ENCODE data around the gene DNAAF6.
"Not testable (repeated sequence)": the region's sequence is repeated elsewhere in the genome, so short reads cannot be mapped to it uniquely, and the experiment has no call there.

The DNAAF6 gene

DNA sequence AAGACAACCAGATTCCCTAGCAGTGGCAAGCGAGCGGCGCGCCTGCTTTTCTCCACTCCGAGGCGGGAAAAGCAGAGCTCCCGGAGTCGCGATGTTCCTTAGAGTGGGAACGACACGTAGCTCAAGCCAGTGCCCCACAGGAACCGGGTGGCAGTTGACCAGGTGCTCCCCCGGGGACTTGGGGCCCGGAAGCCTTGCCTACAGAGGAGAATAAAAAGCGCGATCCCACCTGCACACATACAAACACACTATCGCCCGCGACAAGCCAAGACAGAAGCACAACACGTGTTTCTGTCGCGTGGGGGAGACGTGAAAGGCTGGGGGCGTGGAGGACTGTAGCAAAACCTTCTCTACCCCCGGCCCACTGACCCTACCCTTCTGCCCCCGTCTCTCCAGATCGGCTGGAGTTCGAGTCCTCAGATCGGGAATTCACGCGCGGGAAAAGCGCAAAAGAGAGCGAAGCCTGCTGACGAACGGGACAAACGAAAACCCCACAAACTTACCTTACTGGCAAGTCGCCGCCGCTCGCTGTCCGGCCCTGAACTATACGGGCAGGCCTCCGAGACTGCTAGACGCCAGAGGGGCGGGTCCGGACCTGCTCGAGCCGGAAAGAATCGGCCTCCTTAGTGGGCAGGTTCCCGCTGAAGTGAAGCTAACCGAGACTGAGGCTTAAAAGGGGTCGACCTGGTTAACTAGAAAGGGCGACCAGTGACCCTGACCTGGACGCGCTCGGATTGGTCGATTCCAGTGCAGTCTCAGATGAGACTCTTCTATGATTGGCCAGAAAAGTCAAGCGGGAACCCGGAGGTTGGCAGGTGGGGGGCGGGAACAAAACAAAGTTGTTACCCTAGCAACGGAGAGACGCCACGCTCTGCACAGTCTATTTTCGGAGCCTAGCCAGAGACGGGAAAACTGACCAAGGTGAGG lies at the start of gene DNAAF6, which contains the start of gene NUP62CL:
Gene DNAAF6, plus strand, starts transcription at position 842 of the 927 bp plus-strand sequence. CDS start 6,265 bp downstream, outside the sequence.
Gene NUP62CL, minus strand, starts transcription at position 664 of the 927 bp plus-strand sequence. CDS start 31,287 bp downstream, outside the sequence.
- DNase-seq = peak; percentile 78

- DNase-seq = not testable (repeated sequence)
Observed at GRCh38 chrX:107157618-107158017, 48.8 kb upstream of the DNAAF6 start.

GRCh38 chrX:107167163-107167921 lies 39.1 kb upstream of the DNAAF6 start:
- DNase-seq = no peak

DNA sequence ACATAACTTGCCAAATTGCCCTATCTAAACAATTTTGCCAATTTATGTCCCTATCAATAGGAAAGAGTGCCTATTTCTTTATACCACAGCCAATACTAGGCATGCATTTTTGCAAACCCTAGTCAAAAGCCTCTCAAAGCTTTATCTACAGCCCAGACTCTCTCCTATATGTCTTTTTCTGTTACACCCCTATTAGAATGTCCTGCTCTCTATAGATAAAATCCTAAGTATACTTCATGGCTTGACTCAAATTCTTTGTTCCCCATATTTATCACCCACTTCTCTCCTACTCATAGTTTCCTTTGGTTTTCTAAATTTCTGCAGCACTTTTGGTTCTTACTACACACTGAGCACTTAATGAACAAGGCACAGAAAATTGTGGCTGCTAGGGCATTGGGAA lies 38.2 kb upstream of the DNAAF6 start:
- no peak for DNase-seq

GRCh38 chrX:107168712-107169111 lies 37.7 kb upstream of the DNAAF6 start:
- no peak for DNase-seq

DNA sequence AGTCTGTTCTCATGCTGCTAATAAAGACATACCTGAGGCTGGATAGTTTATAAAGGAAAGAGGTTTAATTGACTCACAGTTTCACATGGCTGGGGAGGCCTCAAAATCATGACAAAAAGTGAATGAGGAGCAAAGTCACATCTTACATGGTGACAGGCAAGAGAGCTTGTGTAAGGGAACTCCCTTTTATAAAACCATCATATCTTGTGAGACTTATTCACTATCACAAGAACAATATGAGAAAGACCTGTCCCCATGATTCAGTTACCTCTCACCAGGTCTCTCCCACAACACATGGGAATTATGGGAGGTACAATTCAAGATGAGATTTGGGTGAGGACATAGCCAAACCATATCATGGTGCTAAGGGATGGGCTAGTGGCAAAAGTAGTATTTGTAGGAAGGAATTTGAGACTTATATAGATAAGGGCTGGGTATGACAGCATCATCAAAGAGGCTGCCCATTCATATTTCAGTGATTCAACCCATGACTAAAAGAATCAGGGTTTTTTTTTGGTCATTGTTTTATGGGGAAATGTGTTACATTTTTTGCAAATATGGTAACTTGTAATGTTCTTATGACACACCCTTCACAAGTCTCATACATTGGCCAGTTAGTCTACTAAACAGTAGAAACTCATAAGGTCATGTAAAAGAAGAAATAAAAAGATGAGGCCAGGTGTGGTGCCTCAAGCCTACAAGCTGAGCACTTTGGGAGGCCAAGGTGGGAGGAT lies 34.9 kb upstream of the DNAAF6 start:
- no peak for DNase-seq

- no peak for DNase-seq
Observed at GRCh38 chrX:107197319-107197718, 9.1 kb upstream of the DNAAF6 start.

DNA sequence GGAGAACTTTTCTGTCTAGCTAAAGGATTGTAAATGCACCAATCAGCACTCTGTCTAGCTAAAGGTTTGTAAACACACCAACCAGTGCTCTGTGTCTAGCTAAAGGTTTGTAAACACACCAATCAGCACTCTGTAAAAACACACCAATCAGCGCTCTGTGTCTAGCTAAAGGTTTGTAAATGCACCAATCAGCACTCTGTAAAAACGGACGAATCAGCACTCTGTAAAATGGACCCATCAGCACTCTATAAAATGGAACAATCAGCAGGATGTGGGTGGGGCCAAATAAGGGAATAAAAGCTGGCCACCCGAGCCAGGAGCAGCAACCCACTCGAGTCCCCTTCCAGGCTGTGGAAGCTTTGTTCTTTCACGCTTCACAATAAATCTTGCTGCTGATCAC lies 8.3 kb upstream of the DNAAF6 start:
- not testable (repeated sequence) for DNase-seq

DNA sequence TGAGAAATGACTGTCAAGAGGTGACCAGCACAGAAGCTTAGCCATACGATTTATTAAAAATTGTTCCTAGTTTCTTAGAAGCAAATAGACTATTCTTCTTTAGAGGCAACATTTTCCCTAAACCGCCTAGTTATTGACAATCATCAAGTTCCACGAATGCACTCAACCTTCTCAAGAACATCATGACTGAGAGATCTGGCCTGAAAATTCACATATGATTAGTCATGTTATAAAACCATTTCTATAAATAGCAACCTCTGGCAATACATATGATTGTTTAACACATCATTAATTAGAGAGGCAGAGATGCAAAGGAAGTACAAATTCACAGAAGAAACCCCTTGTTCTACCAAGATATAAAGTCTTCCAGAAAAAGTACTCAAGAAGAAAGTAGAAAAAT lies 6.9 kb upstream of the DNAAF6 start:
- DNase-seq = no peak

- DNase-seq = no peak
Observed at GRCh38 chrX:107204068-107204605, 2.3 kb upstream of the DNAAF6 start.

DNA sequence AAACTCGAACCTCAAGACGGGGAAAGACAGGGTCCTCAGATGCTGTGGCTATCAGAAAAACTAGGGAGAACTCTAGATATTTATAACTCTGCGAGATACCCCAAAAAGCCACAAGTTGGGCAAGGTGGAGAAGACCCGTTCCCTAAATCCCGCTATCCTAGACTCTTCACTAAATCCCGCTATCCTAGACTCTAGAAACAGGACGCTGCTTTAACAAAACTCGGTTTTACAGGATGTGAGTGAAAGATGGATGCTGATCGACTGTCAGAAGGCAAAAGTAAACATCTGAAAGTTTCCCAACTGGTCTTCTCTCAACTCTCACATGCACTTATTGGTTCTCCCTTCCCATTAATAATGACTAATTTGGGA lies 270 bp downstream of the DNAAF6 start:
- no peak for DNase-seq

DNA sequence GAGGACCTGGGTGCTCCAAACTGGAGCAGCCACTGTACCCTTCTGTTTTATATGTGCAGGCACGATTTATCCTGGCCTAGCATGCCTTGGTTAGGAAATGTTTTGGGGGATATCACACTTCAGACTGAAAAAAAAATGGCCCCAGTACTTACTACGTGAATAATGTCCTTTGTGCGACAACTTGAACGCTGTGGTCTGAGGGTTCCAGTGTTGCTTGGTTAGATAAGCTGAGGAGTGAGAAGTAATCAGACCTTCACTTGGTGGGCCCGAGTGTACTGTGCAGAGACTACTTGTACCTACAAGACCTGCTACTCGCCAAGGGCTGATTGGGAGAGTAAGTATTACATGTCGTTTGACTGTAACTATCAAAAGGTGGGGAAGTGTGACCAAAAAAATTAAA lies 678 bp downstream of the DNAAF6 start:
- DNase-seq = no peak

GRCh38 chrX:107207943-107208342 lies 1.5 kb downstream of the DNAAF6 start:
- DNase-seq = no peak

GRCh38 chrX:107213477-107213876 lies 7.1 kb downstream of the DNAAF6 start:
- DNase-seq = no peak

DNA sequence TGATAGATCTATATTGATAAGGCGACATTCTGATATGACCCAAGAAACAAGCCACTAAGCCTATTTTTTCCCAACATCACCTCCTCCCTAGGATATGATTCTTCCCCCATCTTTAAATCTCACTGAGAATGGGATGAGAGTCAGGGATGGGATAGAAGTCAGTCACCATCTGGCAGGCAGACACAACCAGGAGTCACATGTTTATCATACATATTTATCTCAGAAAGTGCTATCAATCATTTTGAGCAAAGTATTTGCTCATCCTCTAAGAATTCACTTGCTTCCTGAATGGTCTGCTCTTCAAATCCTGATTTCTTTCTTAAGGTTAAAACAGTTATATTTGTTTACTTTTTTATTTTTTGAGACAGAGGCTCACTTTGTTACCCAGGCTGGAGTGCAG lies 20.3 kb downstream of the DNAAF6 start:
- DNase-seq = no peak

GRCh38 chrX:107227780-107228485 lies 21.5 kb downstream of the DNAAF6 start:
- DNase-seq = no peak

DNA sequence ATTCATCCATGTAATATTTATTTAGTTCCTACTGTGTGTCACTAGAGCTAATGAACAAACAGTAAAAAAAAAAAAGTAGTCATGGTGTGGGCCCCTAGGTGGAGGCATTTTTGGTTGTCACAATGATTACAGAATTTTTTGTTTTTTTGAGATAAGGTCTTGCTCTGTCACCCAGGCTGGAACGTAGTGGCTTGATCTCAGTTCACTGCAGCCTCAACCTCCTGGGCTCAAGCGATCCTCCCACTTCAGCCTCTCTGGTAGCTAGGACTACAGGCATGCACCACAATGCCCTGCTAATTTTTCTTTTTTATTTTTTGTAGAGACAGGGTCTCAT lies 22.0 kb downstream of the DNAAF6 start:
- no peak for DNase-seq

GRCh38 chrX:107272431-107272921 lies 66.1 kb downstream of the DNAAF6 start:
- peak; percentile 25 for DNase-seq

DNA sequence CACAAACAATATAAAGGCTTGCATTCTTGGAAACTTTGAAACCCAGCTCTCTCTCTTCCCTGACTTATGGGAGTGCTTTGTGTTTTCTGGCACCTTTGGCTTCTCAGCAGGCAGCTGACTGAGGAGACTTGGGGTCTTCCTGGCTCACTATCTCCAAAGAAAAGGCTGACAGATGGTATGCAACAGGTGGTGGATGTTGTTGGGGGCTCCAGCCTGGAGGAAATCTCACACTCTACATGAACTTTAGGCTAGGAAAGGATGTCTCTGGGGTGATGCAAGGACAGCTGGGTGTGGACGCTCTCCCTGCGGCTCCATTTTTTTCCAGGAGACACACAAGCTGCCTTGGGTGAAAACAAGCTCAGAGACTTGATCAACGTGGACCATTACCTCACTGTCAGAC lies 67.4 kb downstream of the DNAAF6 start:
- no peak for DNase-seq

DNA sequence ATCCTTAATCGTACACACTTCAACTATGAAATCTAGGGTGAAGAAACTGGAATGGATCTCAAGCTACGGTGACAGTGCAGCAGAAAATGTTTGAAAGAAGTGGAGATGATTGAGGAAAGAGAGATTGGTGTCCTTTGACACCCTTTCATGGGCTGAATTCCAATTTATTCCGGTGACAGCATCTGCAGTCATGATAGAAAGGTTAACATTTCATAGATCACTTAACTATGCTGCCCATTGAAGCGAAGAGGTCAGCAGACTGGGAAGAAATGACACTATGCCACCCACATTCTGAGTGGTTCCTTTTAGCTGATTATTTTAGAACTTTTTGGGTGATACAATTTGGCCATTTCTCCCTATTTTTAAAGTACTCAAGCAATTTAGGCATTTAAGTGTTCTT lies 82.3 kb downstream of the DNAAF6 start:
- no peak for DNase-seq

DNA sequence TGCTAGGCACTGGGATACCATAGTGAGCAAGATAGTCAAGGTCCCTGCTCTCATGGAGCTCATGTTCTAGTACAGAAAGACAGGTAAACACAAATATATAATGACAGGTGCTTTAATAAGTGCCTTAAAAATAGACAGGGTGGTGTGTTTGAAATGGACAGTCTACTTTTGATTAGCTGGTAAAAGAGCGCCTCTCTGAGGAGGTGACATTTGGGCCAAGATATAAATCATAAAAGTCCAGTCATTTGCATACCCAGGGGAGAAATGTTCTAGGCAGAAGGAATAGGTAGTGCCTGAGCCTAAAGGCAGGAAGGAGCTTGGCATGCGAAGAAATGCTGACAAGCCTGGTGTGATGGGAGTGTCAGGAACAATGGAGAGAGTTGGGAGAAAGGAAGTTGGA lies 83.6 kb downstream of the DNAAF6 start:
- DNase-seq = no peak

- DNase-seq = no peak
Observed at GRCh38 chrX:107293056-107293455, 86.6 kb downstream of the DNAAF6 start.
